Measurements from ENCODE around the gene PCDHA12. TPM values are rescaled to one million over a fixed set of nuclear protein-coding genes. Genes with fewer than 3 reads are reported as not detected.

PCDHA12 gene
- polyA plus RNA-seq, 3 donors = not detected

DNA sequence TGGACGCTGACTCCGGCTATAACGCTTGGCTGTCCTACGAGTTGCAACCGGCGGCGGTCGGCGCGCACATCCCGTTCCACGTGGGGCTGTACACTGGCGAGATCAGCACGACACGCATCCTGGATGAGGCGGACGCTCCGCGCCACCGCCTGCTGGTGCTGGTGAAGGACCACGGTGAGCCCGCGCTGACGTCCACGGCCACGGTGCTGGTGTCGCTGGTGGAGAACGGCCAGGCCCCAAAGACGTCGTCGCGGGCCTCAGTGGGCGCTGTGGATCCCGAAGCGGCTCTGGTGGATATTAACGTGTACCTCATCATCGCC is 2.1 kb downstream of the PCDHA12 start:
- Mint-ChIP-seq H3K27me3 (ENCODE audit: low read depth in 3 of 3) (peaks cover 21 to 30% (median 29%) of the 10 kb centered on the region in 3 donors), H3K9me3 (peaks cover 36 to 52% (median 50%) of the 10 kb centered on the region in 7 donors), H3K4me1 (no peaks in the 10 kb centered on the region), H3K4me3 (no peak overlapping the region), H3K36me3 (peaks cover 0 to 9% of the 10 kb centered on the region in 2 donors), H3K27ac (no peak overlapping the region)
- H2AFZ ChIP-seq (ENCODE audit: insufficient read depth, low read depth, low read length, poor library complexity, severe bottlenecking) = no peak overlapping the region
- peaks cover 36 to 60% of the 10 kb centered on the region in 2 donors for H3K9me3 ChIP-seq (replicated peaks in 1 of 2; ENCODE audit: control insufficient read depth in 1 of 2, insufficient read depth in 1 of 2, low read length in 2 of 2)
- WGBS (ENCODE audit: insufficient coverage) = 42% methylated on average over 37 of the region's 37 CpGs
- no peaks in the 10 kb centered on the region for H3K79me2 ChIP-seq (ENCODE audit: insufficient read depth, low read length)
- no peaks in the 10 kb centered on the region for H3K4me1 ChIP-seq (ENCODE audit: control insufficient read depth in 1 of 2, insufficient read depth in 2 of 2, low read length in 2 of 2)
- H3K9ac ChIP-seq (ENCODE audit: insufficient read depth, low read length, poor library complexity, severe bottlenecking) = no peak overlapping the region
- DNase-seq = no peak
- no peaks in the 10 kb centered on the region for H4K20me1 ChIP-seq (ENCODE audit: insufficient read depth, low read length)
- no peak overlapping the region for H3K27ac ChIP-seq (ENCODE audit: low read depth in 1 of 2, low read length in 2 of 2)
- no peak overlapping the region for H3K4me2 ChIP-seq (replicated peaks; ENCODE audit: extremely low read depth, low read length, poor library complexity, severe bottlenecking)
- H3K4me3 ChIP-seq (replicated peaks in 1 of 3; ENCODE audit: low read depth in 2 of 3, low read length in 3 of 3) = no peak overlapping the region
- TF ChIP-seq, protein P1, sequence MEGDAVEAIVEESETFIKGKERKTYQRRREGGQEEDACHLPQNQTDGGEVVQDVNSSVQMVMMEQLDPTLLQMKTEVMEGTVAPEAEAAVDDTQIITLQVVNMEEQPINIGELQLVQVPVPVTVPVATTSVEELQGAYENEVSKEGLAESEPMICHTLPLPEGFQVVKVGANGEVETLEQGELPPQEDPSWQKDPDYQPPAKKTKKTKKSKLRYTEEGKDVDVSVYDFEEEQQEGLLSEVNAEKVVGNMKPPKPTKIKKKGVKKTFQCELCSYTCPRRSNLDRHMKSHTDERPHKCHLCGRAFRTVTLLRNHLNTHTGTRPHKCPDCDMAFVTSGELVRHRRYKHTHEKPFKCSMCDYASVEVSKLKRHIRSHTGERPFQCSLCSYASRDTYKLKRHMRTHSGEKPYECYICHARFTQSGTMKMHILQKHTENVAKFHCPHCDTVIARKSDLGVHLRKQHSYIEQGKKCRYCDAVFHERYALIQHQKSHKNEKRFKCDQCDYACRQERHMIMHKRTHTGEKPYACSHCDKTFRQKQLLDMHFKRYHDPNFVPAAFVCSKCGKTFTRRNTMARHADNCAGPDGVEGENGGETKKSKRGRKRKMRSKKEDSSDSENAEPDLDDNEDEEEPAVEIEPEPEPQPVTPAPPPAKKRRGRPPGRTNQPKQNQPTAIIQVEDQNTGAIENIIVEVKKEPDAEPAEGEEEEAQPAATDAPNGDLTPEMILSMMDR (IDR thresholded peaks at IDR 0.05) = no peak
- no peaks in the 10 kb centered on the region for H3K36me3 ChIP-seq (replicated peaks in 1 of 2; ENCODE audit: control insufficient read depth in 1 of 2, insufficient read depth in 2 of 2, low read length in 2 of 2)
- intact Hi-C loops (cut with micrococcal nuclease) = loop anchor here (2.0 to 10.0 kb wide), 2 partner anchors 52 to 72 kb away; partner anchors contain the start of genes PCDHA5 (in 1 of the 2) and PCDHA6 (in 1 of the 2)
- peaks cover 3 to 31% of the 10 kb centered on the region in 2 donors for H3K27me3 ChIP-seq (ENCODE audit: control insufficient read depth in 2 of 2, insufficient read depth in 2 of 2, low read length in 2 of 2)

DNA sequence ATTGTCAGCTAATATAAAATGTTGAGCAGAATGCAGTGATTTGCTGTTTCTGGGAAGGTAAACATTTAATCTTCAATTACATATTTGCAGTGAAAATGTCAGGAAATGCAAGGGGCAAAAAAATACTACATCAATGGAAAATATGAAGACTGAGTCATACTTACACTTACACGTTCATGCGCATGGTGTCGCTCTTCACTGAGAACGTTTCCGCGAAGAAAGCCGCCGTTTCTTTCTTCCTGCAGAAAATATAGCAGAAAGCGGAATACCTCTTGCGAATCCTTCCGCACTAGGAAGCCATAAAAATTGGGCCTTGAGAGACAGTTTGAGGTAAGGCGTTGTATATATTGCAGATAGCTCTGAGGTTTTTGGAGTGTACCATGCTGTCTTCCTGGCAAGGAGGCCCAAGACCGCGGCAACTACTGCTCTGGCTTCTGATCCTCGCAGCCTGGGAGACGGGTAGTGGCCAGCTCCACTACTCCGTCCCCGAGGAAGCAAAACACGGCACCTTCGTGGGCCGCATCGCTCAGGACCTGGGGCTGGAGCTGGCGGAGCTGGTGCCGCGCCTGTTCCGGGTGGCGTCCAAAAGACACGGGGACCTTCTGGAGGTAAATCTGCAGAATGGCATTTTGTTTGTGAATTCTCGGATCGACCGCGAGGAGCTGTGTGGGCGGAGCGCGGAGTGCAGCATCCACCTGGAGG is 6.9 kb downstream of the PCDHA12 start, which contains the start of gene PCDHA13:
TSS of gene PCDHA13 (plus strand) at position 236 of the 702 bp plus-strand sequence. CDS start at position 381, 145 bp downstream.
- peaks cover 7 to 30% (median 22%) of the 10 kb centered on the region in 3 donors for H3K27me3 Mint-ChIP-seq (ENCODE audit: low read depth in 3 of 3)
- no peaks in the 10 kb centered on the region for H3K4me1 Mint-ChIP-seq
- TF ChIP-seq, protein P1 (IDR thresholded peaks at IDR 0.05) = no peak
- intact Hi-C loops (cut with micrococcal nuclease) = no loop called here
- no peaks in the 10 kb centered on the region for H3K36me3 Mint-ChIP-seq
- Histone ChIP-seq H3K79me2 (ENCODE audit: insufficient read depth, low read length) (no peaks in the 10 kb centered on the region), H3K9ac (ENCODE audit: insufficient read depth, low read length, poor library complexity, severe bottlenecking) (no peak within 1 kb of the TSS), H3K36me3 (replicated peaks in 1 of 2; ENCODE audit: control insufficient read depth in 1 of 2, insufficient read depth in 2 of 2, low read length in 2 of 2) (no peaks in the 10 kb centered on the region), H3K4me1 (ENCODE audit: control insufficient read depth in 1 of 2, insufficient read depth in 2 of 2, low read length in 2 of 2) (no peaks in the 10 kb centered on the region), H3K9me3 (replicated peaks in 1 of 2; ENCODE audit: control insufficient read depth in 1 of 2, insufficient read depth in 1 of 2, low read length in 2 of 2) (peaks cover 40 to 49% of the 10 kb centered on the region in 2 donors), H3K4me3 (replicated peaks in 1 of 3; ENCODE audit: low read depth in 2 of 3, low read length in 3 of 3) (no peak within 1 kb of the TSS), H3K27ac (ENCODE audit: low read depth in 1 of 2, low read length in 2 of 2) (no peak within 1 kb of the TSS), H2AFZ (ENCODE audit: insufficient read depth, low read depth, low read length, poor library complexity, severe bottlenecking) (no peak within 1 kb of the TSS), H3K27me3 (ENCODE audit: control insufficient read depth in 2 of 2, insufficient read depth in 2 of 2, low read length in 2 of 2) (peaks cover 0 to 18% of the 10 kb centered on the region in 2 donors), H4K20me1 (ENCODE audit: insufficient read depth, low read length) (no peaks in the 10 kb centered on the region), H3K4me2 (replicated peaks; ENCODE audit: extremely low read depth, low read length, poor library complexity, severe bottlenecking) (no peak within 1 kb of the TSS)
- H3K4me3 Mint-ChIP-seq = peak within 1 kb of the TSS in 1 of 2 donors; percentile 37
- H3K9me3 Mint-ChIP-seq = peaks cover 37 to 46% (median 41%) of the 10 kb centered on the region in 7 donors
- no peak for DNase-seq
- H3K27ac Mint-ChIP-seq = no peak within 1 kb of the TSS
- 21% methylated on average over 16 of the region's 35 CpGs for whole genome bisulfite sequencing (ENCODE audit: insufficient coverage)

Data from CD14-positive monocyte (primary cell).